Memory B cell (primary cell): ENCODE data around the gene TCTN2.

ENCODE experiments used
- ATAC-seq: fragments of 150-1000 bp; cut with Tn5 transposase; 2 replicates; pipeline ENCODE4 v1.10.0; 2021; ENCODE audit warnings: low read depth, mild to moderate bottlenecking, moderate library complexity
- DNase-seq, 2 donors: peaks; one replicate each; pipeline ENCODE4 v3.0.0; 2022; ENCODE audit warnings: low spot score in 2 of 2
- H3K27ac Mint-ChIP-seq: one replicate; pipeline ENCODE4 v1.8.0; 2022; ENCODE audit warnings: mild to moderate bottlenecking, moderate library complexity, mixed read lengths
- H3K27me3 Mint-ChIP-seq: one replicate; pipeline ENCODE4 v1.8.0; 2022; ENCODE audit warnings: mixed read lengths
- H3K36me3 Mint-ChIP-seq: one replicate; pipeline ENCODE4 v1.8.0; 2022; ENCODE audit warnings: mild to moderate bottlenecking, mixed read lengths
- H3K4me1 Mint-ChIP-seq: one replicate; pipeline ENCODE4 v1.8.0; 2022; ENCODE audit warnings: mixed read lengths
- H3K4me3 Mint-ChIP-seq: one replicate; pipeline ENCODE4 v1.8.0; 2022; ENCODE audit warnings: mild to moderate bottlenecking, moderate library complexity, mixed read lengths
- H3K9me3 Mint-ChIP-seq: one replicate; pipeline ENCODE4 v1.8.0; 2022; ENCODE audit warnings: mixed read lengths

TCTN2 gene

GRCh38 chr12:123659996-123660727 is 10.8 kb upstream of the TCTN2 start:
- no peak for DNase-seq
- Mint-ChIP-seq H3K27ac (peak overlapping the region; percentile 88), H3K4me3 (no peak overlapping the region), H3K9me3 (no peaks in the 10 kb centered on the region), H3K27me3 (no peaks in the 10 kb centered on the region), H3K36me3 (peaks cover 20% of the 10 kb centered on the region), H3K4me1 (peaks cover 13% of the 10 kb centered on the region)
- ATAC-seq: no peak

GRCh38 chr12:123667771-123668170 is 3.1 kb upstream of the TCTN2 start:
- Mint-ChIP-seq H3K27me3 (no peaks in the 10 kb centered on the region), H3K27ac (no peak overlapping the region), H3K4me1 (peaks cover 11% of the 10 kb centered on the region), H3K36me3 (peaks cover 6% of the 10 kb centered on the region), H3K9me3 (no peaks in the 10 kb centered on the region), H3K4me3 (no peak overlapping the region)
- ATAC-seq: no peak
- DNase-seq: no peak

DNA sequence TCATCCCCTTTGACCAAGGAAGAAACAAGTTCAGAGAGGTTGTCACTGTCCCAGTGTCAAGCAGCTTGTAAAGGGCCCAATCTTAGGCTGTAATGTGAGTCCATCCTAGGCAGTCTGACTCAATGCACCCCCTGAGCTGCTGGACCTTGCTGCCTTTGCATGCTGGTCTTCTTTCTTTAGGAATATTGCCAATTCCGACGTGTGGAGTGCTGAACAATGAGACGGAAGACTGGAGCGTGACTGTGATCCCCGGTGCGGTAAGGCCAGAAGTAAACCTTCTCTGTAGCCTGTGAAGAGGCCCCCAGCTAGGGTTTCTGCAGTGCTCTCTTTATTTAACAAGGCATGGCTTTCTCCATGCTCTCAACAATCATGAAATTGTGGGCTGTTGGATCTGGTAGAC is 963 bp downstream of the TCTN2 start:
- no peak overlapping the region for H3K27ac Mint-ChIP-seq
- peaks cover 14% of the 10 kb centered on the region for H3K36me3 Mint-ChIP-seq
- H3K4me1 Mint-ChIP-seq: peaks cover 11% of the 10 kb centered on the region
- peak overlapping the region; percentile 86 for H3K4me3 Mint-ChIP-seq
- no peaks in the 10 kb centered on the region for H3K27me3 Mint-ChIP-seq
- DNase-seq (no peak), ATAC-seq (no peak)
- no peaks in the 10 kb centered on the region for H3K9me3 Mint-ChIP-seq

GRCh38 chr12:123675436-123675835 is 4.5 kb downstream of the TCTN2 start:
- DNase-seq: no peak
- Mint-ChIP-seq H3K9me3 (no peaks in the 10 kb centered on the region), H3K4me3 (no peak overlapping the region), H3K36me3 (peaks cover 23% of the 10 kb centered on the region), H3K27me3 (no peaks in the 10 kb centered on the region), H3K27ac (no peak overlapping the region), H3K4me1 (peaks cover 11% of the 10 kb centered on the region)
- ATAC-seq: no peak

DNA sequence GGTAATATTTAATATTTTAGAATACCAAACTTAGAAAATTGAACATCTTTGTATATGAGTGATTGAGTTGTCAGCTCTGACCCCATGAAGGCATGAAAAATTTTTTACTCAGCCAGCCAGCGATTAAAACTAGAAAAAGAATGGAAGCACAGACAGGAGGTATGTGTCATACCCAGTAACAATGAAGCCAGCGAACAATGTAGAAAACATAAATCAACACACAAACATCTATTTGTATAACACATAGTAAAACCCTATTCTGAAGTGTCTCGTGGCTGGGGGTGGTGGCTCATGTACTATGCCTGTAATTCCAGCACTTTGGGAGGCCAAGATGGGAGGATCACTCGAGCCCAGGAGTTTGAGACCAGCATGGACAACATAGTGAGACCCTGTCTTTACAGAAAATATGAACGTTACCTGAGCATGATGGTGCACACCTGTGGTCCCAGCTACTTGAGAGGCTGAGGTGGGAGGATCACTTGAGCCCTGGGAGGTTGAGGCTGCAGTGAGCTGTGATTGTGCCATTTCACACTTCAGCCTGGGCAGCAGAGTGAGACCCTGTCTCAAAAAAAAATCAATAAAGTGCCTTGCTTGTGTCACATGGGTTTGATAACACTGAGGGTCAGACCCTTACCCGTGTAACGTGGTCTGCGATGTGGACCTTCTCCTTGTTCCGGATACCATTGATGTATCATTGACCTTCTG is 5.9 kb downstream of the TCTN2 start:
- ATAC-seq (no peak), DNase-seq (no peak)
- Mint-ChIP-seq H3K4me3 (no peak overlapping the region), H3K27me3 (no peaks in the 10 kb centered on the region), H3K9me3 (no peaks in the 10 kb centered on the region), H3K27ac (no peak overlapping the region), H3K36me3 (peaks cover 26% of the 10 kb centered on the region), H3K4me1 (peaks cover 4% of the 10 kb centered on the region)

DNA sequence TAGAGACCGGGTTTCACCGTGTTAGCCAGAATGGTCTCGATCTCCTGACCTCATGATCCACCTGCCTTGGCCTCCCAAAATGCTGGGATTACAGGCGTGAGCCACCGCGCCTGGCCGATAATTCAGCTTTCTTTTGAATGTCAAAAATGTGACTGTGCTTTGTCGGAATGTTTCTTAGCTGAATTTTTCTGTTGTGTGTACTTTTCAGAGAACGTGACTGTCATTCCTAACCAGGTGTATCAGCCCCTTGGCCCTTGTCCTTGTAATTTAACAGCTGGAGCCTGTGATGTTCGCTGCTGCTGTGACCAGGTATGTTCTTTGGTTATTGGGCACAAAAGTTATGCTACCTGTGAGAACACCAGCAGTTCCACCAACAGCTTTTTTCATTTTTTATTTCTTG is 8.1 kb downstream of the TCTN2 start:
- Mint-ChIP-seq H3K9me3 (no peaks in the 10 kb centered on the region), H3K36me3 (peaks cover 26% of the 10 kb centered on the region), H3K4me3 (no peak overlapping the region), H3K27me3 (no peaks in the 10 kb centered on the region), H3K27ac (no peak overlapping the region), H3K4me1 (no peaks in the 10 kb centered on the region)
- ATAC-seq (no peak), DNase-seq (no peak)

GRCh38 chr12:123681605-123682004 is 10.7 kb downstream of the TCTN2 start:
- Mint-ChIP-seq H3K9me3 (no peaks in the 10 kb centered on the region), H3K27ac (no peak overlapping the region), H3K4me1 (no peaks in the 10 kb centered on the region), H3K4me3 (no peak overlapping the region), H3K36me3 (peaks cover 18% of the 10 kb centered on the region), H3K27me3 (no peaks in the 10 kb centered on the region)
- DNase-seq (no peak), ATAC-seq (no peak)

- Mint-ChIP-seq H3K27me3 (no peaks in the 10 kb centered on the region), H3K4me3 (no peak overlapping the region), H3K36me3 (peaks cover 8% of the 10 kb centered on the region), H3K4me1 (peaks cover 2% of the 10 kb centered on the region), H3K27ac (no peak overlapping the region), H3K9me3 (no peaks in the 10 kb centered on the region)
- ATAC-seq (no peak), DNase-seq (no peak)
Measured at GRCh38 chr12:123683964-123684363, 13.1 kb downstream of the TCTN2 start.

- H3K4me3 Mint-ChIP-seq: no peak overlapping the region
- H3K9me3 Mint-ChIP-seq: no peaks in the 10 kb centered on the region
- DNase-seq (no peak), ATAC-seq (no peak)
- peaks cover 2% of the 10 kb centered on the region for H3K4me1 Mint-ChIP-seq
- no peaks in the 10 kb centered on the region for H3K27me3 Mint-ChIP-seq
- no peak overlapping the region for H3K27ac Mint-ChIP-seq
- peaks cover 11% of the 10 kb centered on the region for H3K36me3 Mint-ChIP-seq
Measured at GRCh38 chr12:123686636-123687190, 15.8 kb downstream of the TCTN2 start.

GRCh38 chr12:123690191-123690840 is 19.4 kb downstream of the TCTN2 start:
- peaks cover 2% of the 10 kb centered on the region for H3K4me1 Mint-ChIP-seq
- no peak for ATAC-seq
- no peak overlapping the region for H3K27ac Mint-ChIP-seq
- no peaks in the 10 kb centered on the region for H3K27me3 Mint-ChIP-seq
- H3K36me3 Mint-ChIP-seq: peaks cover 13% of the 10 kb centered on the region
- DNase-seq: no peak
- H3K9me3 Mint-ChIP-seq: no peaks in the 10 kb centered on the region
- H3K4me3 Mint-ChIP-seq: no peak overlapping the region

DNA sequence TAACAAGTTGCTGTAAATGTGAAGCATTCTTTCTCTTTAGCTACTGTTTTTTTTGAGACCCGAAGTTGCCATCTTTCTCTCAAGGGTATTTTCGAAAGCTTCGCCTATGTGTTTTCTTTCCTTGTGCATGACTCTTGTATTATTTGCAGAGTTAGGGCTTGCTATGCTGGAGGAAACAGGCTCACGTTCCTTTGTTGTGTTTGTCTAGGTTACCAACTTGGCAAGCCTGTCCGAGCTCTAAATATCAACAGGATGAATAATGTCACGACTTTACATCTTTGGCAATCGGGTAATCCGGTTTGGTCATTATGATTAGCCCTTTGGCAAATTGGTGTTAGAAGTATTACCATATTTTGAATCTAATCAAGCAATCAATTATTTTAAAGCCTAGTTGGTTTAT is 25.3 kb downstream of the TCTN2 start:
- H3K9me3 Mint-ChIP-seq: no peaks in the 10 kb centered on the region
- DNase-seq: no peak
- no peak for ATAC-seq
- no peak overlapping the region for H3K4me3 Mint-ChIP-seq
- H3K27me3 Mint-ChIP-seq: no peaks in the 10 kb centered on the region
- peaks cover 17% of the 10 kb centered on the region for H3K36me3 Mint-ChIP-seq
- no peaks in the 10 kb centered on the region for H3K4me1 Mint-ChIP-seq
- H3K27ac Mint-ChIP-seq: no peak overlapping the region

DNA sequence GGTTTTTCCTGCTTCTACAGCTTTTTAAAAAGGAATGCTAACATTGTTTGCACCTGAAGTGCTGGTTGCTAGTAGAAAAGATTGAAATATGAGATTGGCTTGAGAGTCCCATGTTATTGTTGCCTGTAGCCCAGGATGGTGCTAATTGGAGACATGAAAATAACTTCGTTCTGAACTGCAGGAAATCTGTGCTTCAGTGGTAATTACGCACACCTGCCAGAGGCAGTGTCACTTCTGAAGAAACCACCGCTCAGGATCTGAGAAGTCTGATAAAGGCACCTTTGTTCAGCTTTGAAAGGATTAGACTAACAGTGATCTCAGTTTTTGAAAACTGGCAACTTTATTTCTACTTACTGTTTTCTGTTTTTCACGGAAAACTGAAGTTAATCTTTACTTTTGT is 25.7 kb downstream of the TCTN2 start:
- no peaks in the 10 kb centered on the region for H3K27me3 Mint-ChIP-seq
- H3K36me3 Mint-ChIP-seq: peaks cover 14% of the 10 kb centered on the region
- H3K27ac Mint-ChIP-seq: no peak overlapping the region
- DNase-seq: no peak
- ATAC-seq: no peak
- no peak overlapping the region for H3K4me3 Mint-ChIP-seq
- H3K9me3 Mint-ChIP-seq: no peaks in the 10 kb centered on the region
- no peaks in the 10 kb centered on the region for H3K4me1 Mint-ChIP-seq

GRCh38 chr12:123705935-123706334 is 35.0 kb downstream of the TCTN2 start:
- no peak overlapping the region for H3K27ac Mint-ChIP-seq
- no peak overlapping the region for H3K4me3 Mint-ChIP-seq
- peaks cover 2% of the 10 kb centered on the region for H3K4me1 Mint-ChIP-seq
- DNase-seq (no peak), ATAC-seq (no peak)
- H3K36me3 Mint-ChIP-seq: peaks cover 2% of the 10 kb centered on the region
- no peaks in the 10 kb centered on the region for H3K9me3 Mint-ChIP-seq
- H3K27me3 Mint-ChIP-seq: no peaks in the 10 kb centered on the region

- Mint-ChIP-seq H3K9me3 (no peaks in the 10 kb centered on the region), H3K27ac (no peak overlapping the region), H3K27me3 (no peaks in the 10 kb centered on the region), H3K36me3 (no peaks in the 10 kb centered on the region), H3K4me1 (peaks cover 4% of the 10 kb centered on the region), H3K4me3 (no peak overlapping the region)
- no peak for DNase-seq
- ATAC-seq: no peak
Measured at GRCh38 chr12:123707466-123707865, 36.6 kb downstream of the TCTN2 start.
